Measurements from ENCODE around the gene SPDL1. TPM values are rescaled to one million over a fixed set of nuclear protein-coding genes. Genes with fewer than 3 reads are reported as not detected.

Gene SPDL1, protein sequence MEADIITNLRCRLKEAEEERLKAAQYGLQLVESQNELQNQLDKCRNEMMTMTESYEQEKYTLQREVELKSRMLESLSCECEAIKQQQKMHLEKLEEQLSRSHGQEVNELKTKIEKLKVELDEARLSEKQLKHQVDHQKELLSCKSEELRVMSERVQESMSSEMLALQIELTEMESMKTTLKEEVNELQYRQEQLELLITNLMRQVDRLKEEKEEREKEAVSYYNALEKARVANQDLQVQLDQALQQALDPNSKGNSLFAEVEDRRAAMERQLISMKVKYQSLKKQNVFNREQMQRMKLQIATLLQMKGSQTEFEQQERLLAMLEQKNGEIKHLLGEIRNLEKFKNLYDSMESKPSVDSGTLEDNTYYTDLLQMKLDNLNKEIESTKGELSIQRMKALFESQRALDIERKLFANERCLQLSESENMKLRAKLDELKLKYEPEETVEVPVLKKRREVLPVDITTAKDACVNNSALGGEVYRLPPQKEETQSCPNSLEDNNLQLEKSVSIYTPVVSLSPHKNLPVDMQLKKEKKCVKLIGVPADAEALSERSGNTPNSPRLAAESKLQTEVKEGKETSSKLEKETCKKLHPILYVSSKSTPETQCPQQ
- total RNA-seq, result 18.6 TPM

GRCh38 chr5:169583424-169584220 lies at the start of gene SPDL1:
Gene SPDL1 (plus strand): TSS chr5:169583773. CDS start chr5:169588417, 4,644 bp downstream.
- peak; percentile 88 for DNase-seq

- no peak for DNase-seq
These were observed 49.2 kb upstream of the SPDL1 start for GRCh38 chr5:169534311-169534880.

GRCh38 chr5:169534939-169535338 lies 48.6 kb upstream of the SPDL1 start:
- DNase-seq, result no peak

- no peak for DNase-seq
These were observed 44.6 kb upstream of the SPDL1 start for GRCh38 chr5:169538944-169539343.

DNA sequence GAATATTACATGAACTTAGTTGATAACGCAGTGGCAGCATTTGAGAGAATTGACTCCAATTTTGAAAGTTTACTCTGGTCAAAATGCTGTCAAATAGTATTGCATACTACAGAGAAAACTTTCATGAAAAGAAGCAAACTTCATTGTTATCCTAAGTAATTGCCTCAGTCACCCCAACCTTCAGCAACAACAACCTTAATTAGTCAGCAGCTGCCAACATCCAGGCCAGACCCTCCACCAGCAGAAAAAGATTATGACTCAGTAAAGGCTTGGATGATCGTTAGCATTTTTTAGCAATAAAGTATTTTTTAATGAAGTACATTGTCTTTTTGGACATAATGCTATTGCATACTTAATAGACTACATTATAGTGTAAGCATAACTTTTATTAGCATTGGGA lies 40.8 kb upstream of the SPDL1 start:
- no peak for DNase-seq

DNA sequence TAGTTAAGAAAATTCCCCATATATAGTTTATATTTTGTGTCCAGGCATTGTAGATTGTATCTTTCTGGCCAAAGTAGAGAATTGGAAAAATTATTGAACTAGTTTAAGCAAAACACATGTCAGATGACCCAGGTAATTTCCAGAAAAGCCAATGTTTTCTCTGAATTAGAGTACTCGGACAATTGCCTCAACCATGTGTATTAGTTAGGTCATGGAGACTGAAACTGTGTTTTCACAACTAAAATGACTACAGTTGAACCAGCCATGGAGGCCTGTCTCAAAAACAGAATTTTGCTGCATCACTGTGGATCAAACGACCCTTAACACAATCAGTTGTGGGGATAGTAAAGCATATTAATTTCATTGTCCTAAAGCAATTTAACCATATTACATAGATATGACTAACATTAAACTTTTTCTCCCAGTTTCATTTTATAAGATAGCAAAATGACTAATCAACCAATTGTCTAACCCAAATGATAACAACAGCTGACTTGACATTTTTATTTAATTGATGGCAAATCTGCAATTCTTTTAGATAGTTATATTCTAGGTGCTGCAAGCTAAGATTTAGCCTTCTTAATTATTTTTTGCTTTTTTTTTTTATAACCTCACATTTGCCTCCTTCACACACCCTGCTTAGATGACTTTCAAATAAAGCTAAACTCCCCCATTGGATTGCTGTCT lies 39.2 kb upstream of the SPDL1 start:
- DNase-seq, result no peak

- no peak for DNase-seq
These were observed 37.8 kb upstream of the SPDL1 start for GRCh38 chr5:169545762-169546161.

GRCh38 chr5:169546346-169546745 lies 37.2 kb upstream of the SPDL1 start:
- no peak for DNase-seq

- no peak for DNase-seq
These were observed 36.1 kb upstream of the SPDL1 start for GRCh38 chr5:169547508-169547907.

GRCh38 chr5:169548315-169548714 lies 35.3 kb upstream of the SPDL1 start:
- no peak for DNase-seq

DNA sequence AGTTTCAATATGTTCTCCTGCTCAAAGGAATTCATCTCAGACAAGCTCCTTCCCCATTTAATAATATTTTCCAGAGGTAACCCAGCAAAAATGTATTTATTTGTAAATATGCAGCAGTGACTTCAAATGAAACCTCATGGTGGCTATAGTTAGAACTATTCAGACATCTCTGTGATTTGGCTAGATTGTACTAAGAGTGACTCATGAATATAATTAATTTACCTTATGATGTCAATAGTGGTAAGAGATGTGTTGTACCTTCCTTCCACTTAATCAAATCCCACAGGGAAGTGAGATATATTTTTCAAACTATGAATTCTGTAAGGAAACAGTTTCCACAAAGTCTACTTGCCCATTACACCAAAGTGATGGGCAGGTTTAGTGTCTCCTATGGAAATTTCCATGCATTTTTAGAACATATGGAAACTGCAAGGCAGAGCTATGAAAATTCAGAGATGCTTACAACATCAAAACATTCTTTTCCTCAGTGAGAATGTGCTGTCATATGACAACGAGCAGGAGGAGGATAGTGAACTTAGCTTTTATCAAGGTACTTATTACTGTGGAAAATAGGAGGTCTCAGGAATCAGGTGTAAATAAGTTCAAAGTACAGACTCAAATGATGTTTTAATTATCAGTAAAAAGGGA lies 34.0 kb upstream of the SPDL1 start:
- DNase-seq, result no peak

DNA sequence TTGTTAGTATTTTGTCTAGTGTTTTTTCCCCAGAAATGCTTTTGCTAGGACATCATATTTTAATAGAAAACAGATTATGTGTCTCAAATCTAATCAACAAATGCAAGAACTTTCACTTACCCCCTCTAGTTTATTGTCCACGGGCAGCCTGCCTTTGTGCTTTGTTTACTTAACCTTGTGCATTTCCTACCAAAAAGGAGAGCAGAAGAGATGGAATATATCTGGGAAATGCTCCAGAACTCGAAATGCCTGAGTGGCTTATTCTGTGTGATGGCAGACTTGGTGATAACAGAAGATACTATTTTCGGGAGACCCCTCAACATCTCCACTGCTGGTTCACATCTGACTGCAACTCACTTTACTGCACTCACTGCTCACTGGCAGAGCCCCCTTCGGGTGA lies 33.3 kb upstream of the SPDL1 start:
- DNase-seq, result no peak

DNA sequence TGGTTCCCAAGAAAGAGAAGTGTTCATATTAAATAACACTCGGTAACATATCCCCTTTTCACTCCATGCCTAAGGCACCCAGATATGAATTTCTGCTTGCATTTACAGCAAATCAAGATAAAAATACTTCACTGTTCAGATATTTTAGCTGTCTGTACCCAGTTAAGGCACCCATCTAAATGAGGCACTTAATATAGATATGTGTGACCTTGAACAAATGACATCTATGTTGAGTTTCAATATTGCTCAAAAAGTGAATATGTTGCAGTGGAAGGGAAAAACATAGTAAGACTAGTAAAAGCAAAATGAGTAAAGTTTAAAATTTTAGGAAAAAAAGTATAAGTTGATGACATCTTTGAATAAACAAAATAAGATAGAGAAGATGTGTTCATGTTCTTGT lies 32.4 kb upstream of the SPDL1 start:
- no peak for DNase-seq

DNA sequence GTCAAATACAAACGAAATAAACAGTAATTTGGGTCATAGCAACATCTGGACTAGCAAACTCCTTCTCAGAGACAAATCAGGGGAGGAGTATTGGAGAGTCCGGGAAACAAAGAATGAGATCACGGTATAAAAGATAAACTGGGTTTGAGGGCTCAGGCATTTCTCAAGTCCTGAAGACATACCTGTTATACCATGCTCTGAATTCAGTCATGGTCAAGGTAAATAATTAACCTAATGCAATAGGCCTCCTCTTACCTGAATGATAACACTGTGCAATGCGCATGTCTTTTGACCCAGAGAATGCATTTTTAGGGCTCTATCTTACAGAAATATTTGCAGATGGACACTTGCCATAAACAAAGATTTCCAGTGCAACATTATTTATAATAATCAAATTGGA lies 31.9 kb upstream of the SPDL1 start:
- DNase-seq, result no peak

DNA sequence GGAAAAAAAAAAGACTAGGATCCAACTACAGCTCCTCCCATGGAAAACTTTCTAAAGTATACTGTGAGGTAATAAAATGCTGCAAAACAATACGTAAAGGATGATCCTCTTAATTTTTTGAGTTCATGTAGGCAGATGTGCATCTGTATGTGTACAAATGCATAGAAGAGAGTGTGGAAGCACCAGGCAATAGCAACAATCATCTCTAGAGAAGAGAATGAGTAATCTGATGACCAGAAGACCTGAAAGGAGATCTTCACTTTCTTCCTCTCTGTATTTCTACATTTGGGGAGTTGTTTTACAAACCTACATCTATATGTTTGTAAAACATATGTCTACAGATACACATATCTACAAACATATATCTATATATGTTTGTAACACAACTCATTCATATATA lies 29.3 kb upstream of the SPDL1 start:
- no peak for DNase-seq

GRCh38 chr5:169557838-169558237 lies 25.7 kb upstream of the SPDL1 start:
- DNase-seq, result no peak

DNA sequence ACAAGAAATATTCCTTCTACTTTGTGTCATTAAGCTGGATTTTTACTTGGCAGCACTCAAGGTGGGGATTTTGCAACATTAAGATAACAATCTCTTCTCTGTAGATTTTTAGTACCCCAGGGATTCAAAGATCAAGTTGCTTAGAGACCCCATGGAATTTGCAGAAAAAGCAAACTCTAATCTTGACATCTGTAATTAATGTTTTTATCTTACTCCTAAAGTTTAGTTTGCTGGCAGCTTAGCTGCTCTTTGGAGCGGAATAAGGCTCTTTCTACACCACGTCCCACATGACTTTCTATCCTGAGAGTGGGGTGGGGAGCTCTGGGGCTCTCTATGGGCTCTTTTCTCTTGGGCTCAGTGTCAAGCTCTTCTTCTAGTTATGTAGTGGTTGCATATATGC lies 21.7 kb upstream of the SPDL1 start:
- DNase-seq, result no peak

DNA sequence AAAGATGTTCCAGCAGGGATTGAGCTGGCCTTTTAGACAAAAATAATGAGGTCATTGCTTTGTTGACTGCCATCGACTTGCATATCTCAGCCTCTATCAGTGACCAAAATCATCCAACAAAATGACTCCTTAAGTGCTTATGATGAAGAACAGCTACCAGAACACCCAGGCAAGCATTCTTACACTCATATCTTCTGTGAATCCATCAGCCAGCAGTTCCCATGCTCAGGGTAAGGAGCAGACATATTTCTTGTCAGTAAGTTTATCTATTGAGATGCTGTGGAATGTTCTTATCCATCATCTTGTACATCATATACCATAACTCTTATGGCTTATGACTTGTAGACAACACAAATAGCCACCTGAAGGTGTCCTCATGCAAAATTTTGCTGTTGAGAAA lies 20.2 kb upstream of the SPDL1 start:
- DNase-seq, result no peak

DNA sequence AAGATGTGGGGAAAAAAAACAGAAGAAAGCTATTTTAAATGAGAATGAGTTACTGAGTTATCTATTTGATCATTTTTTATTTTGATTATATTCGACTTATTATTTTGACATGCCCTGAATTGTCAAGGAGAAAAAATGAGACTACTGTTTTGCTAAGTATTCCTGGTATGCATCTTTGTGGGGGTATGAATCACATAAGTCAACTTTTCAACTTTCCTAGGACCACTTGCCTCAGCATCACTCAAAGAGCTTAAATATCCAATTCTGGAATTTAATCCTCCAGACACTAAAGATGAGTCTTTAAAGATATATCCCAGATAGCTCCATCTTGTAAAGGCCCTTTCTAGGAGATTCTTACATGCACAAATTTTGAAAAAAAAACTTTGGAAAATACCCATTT lies 17.4 kb upstream of the SPDL1 start:
- DNase-seq, result no peak

- DNase-seq, result no peak
These were observed 16.5 kb upstream of the SPDL1 start for GRCh38 chr5:169567079-169567478.

DNA sequence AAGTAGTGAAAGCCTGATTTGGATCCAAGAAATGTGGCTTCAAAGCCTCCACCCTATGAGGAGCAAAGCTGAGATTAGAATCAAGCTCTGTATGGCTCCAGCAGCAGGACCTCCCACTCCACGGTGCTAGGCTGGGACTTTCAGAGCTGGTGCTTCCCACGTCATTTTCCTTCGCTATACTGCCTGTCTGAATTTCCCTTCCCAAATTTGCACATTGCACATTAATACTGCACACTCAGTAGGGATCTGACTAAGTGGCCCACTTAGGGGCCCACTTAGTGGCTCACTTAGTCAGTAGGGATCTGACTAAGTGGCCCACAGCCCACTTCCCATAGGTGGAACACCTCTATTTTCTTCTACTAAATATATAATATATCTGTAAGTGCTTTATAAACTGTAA lies 14.1 kb upstream of the SPDL1 start:
- no peak for DNase-seq

DNA sequence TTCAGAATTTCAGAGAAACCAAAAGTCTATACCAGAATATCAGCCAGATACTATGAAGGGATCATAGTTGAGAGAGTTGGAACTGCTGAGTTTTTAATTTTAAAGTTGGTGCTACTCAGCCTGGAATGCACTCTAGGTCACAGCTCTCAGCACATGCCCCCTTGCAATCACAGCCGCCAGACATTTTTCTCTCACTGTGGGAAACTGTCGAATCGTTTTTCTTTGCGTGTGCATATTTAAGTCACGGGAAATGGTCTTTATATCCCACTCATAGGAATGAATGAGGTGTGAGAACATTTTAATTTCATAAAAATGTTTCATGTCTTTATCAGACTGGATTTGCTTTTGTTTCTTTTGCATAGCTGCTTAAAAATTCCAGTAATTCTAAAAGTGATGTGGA lies 12.2 kb upstream of the SPDL1 start:
- DNase-seq, result no peak
